ENCODE results near the gene PARD6B.

Gene PARD6B

GRCh38 chr20:50715694-50716093 lies 15.7 kb upstream of the PARD6B start:
- no peaks in the 10 kb centered on the region for H3K36me3 ChIP-seq (ENCODE audit: insufficient read depth, low read length)
- H3K4me2 ChIP-seq (ENCODE audit: insufficient read depth, low read length): no peak overlapping the region
- H4K20me1 ChIP-seq (ENCODE audit: insufficient read depth, low read length): no peaks in the 10 kb centered on the region; the same call in 1 of the 2 replicates
- ATAC-seq (ENCODE audit: insufficient read depth, low read depth) (no peak), DNase-seq (no peak)
- H3K9me3 ChIP-seq (ENCODE audit: insufficient read depth, low read length, severe bottlenecking): no peaks in the 10 kb centered on the region
- no peak overlapping the region for H3K9ac ChIP-seq (ENCODE audit: low read depth, low read length)
- TF ChIP-seq EZH2 (IDR thresholded peaks at IDR 0.05; ENCODE audit: borderline replicate concordance, low read depth, low read length, severe bottlenecking) (no peak), CTCF (IDR thresholded peaks at IDR 0.05; ENCODE audit: borderline replicate concordance, extremely low read depth, low read length, poor library complexity, severe bottlenecking) (no peak)
- no peaks in the 10 kb centered on the region for H3K4me1 ChIP-seq (ENCODE audit: insufficient read depth, low read length)
- H3K27me3 ChIP-seq (ENCODE audit: insufficient read depth, low read length, poor library complexity): peaks cover 14% of the 10 kb centered on the region
- no peak overlapping the region for H2AFZ ChIP-seq (ENCODE audit: low read depth, low read length)
- H3K27ac ChIP-seq (ENCODE audit: low read length): no peak overlapping the region
- H3K4me3 ChIP-seq (ENCODE audit: low read depth in 1 of 2, low read length in 2 of 2): no peak overlapping the region
- H3K79me2 ChIP-seq (ENCODE audit: insufficient read depth, low read length): no peaks in the 10 kb centered on the region

GRCh38 chr20:50716518-50716917 lies 14.9 kb upstream of the PARD6B start:
- Histone ChIP-seq H3K9ac (ENCODE audit: low read depth, low read length) (no peak overlapping the region), H3K4me2 (ENCODE audit: insufficient read depth, low read length) (no peak overlapping the region), H3K27me3 (ENCODE audit: insufficient read depth, low read length, poor library complexity) (peaks cover 14% of the 10 kb centered on the region), H3K79me2 (ENCODE audit: insufficient read depth, low read length) (no peaks in the 10 kb centered on the region), H3K4me3 (ENCODE audit: low read depth in 1 of 2, low read length in 2 of 2) (no peak overlapping the region), H3K4me1 (ENCODE audit: insufficient read depth, low read length) (no peaks in the 10 kb centered on the region), H3K9me3 (ENCODE audit: insufficient read depth, low read length, severe bottlenecking) (no peaks in the 10 kb centered on the region), H2AFZ (ENCODE audit: low read depth, low read length) (no peak overlapping the region), H3K27ac (ENCODE audit: low read length) (no peak overlapping the region), H4K20me1 (ENCODE audit: insufficient read depth, low read length) (no peaks in the 10 kb centered on the region; the same call in 1 of the 2 replicates), H3K36me3 (ENCODE audit: insufficient read depth, low read length) (no peaks in the 10 kb centered on the region)
- DNase-seq (no peak), ATAC-seq (ENCODE audit: insufficient read depth, low read depth) (no peak)
- TF ChIP-seq CTCF (IDR thresholded peaks at IDR 0.05; ENCODE audit: borderline replicate concordance, extremely low read depth, low read length, poor library complexity, severe bottlenecking) (no peak), EZH2 (IDR thresholded peaks at IDR 0.05; ENCODE audit: borderline replicate concordance, low read depth, low read length, severe bottlenecking) (no peak)

- Histone ChIP-seq H3K4me3 (ENCODE audit: low read depth in 1 of 2, low read length in 2 of 2) (no peak overlapping the region), H3K4me2 (ENCODE audit: insufficient read depth, low read length) (no peak overlapping the region), H3K79me2 (ENCODE audit: insufficient read depth, low read length) (no peaks in the 10 kb centered on the region), H3K4me1 (ENCODE audit: insufficient read depth, low read length) (no peaks in the 10 kb centered on the region), H3K36me3 (ENCODE audit: insufficient read depth, low read length) (no peaks in the 10 kb centered on the region), H3K9me3 (ENCODE audit: insufficient read depth, low read length, severe bottlenecking) (no peaks in the 10 kb centered on the region), H2AFZ (ENCODE audit: low read depth, low read length) (no peak overlapping the region), H3K27me3 (ENCODE audit: insufficient read depth, low read length, poor library complexity) (peaks cover 9% of the 10 kb centered on the region), H3K27ac (ENCODE audit: low read length) (no peak overlapping the region), H3K9ac (ENCODE audit: low read depth, low read length) (no peak overlapping the region), H4K20me1 (ENCODE audit: insufficient read depth, low read length) (no peaks in the 10 kb centered on the region; the same call in 1 of the 2 replicates)
- DNase-seq (no peak), ATAC-seq (ENCODE audit: insufficient read depth, low read depth) (no peak)
- TF ChIP-seq EZH2 (IDR thresholded peaks at IDR 0.05; ENCODE audit: borderline replicate concordance, low read depth, low read length, severe bottlenecking) (no peak), CTCF (IDR thresholded peaks at IDR 0.05; ENCODE audit: borderline replicate concordance, extremely low read depth, low read length, poor library complexity, severe bottlenecking) (no peak)
Observed at GRCh38 chr20:50717312-50717711, 14.1 kb upstream of the PARD6B start.
